ENCODE measurements around the gene PLEKHM1.

PLEKHM1 gene

DNA sequence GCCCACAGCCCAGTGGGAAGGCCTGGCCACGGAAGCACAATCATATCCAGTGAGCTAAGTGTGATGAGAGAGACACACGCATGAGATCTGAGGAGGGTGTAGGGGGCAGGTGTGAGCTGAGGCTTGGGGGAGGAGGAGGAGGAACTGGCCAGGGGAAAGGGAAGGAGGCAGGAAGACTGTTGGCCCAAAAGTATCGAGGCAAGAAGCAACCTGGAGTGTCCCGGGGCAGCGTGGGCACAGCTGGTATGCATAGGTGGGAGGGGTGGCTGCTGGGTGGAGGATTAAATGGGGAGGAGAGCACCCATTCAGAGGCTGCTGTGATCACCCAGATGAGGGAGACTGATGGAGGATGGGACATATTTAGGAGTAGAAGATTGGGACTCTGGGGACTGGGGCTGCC lies 99.2 kb downstream of the PLEKHM1 start:
- no peak overlapping the region for H2BK15ac ChIP-seq (ENCODE audit: low read depth, poor library complexity, severe bottlenecking)
- no peak overlapping the region for H2AFZ ChIP-seq (ENCODE audit: low read depth, low read length)
- H3K4me2 ChIP-seq (ENCODE audit: low read length, poor library complexity, severe bottlenecking) = no peak overlapping the region
- no peaks in the 10 kb centered on the region for H3K79me1 ChIP-seq (replicated peaks; ENCODE audit: low read length, poor library complexity, severe bottlenecking)
- no peak for DNase-seq
- H3K9me3 ChIP-seq (ENCODE audit: control insufficient read depth, low read length) = peaks cover 3% of the 10 kb centered on the region
- H2BK5ac ChIP-seq (ENCODE audit: low read depth, low read length, poor library complexity, severe bottlenecking) = no peak overlapping the region
- peak overlapping the region in 1 of 2 experiments; percentile 48 for H3K14ac ChIP-seq (ENCODE audit: low read length in 2 of 2)
- no peak overlapping the region for H3K27ac ChIP-seq (ENCODE audit: low read length, poor library complexity, severe bottlenecking)
- H2BK120ac ChIP-seq (ENCODE audit: low read depth, low read length) = no peak overlapping the region
- no peak overlapping the region for H3K18ac ChIP-seq (ENCODE audit: low read depth in 1 of 2, low read length in 2 of 2)
- H3K9ac ChIP-seq (ENCODE audit: low read length) = no peak overlapping the region
- no peak overlapping the region for H4K91ac ChIP-seq (ENCODE audit: low read length)
- H3K4me1 ChIP-seq (ENCODE audit: control insufficient read depth, insufficient read depth, low read depth, low read length) = peaks cover 9% of the 10 kb centered on the region
- H2AK5ac ChIP-seq (ENCODE audit: low read length, severe bottlenecking) = no peak overlapping the region
- peaks cover 0 to 40% of the 10 kb centered on the region in 2 experiments for H3K27me3 ChIP-seq (ENCODE audit: control insufficient read depth in 1 of 2, insufficient read depth in 1 of 2, low read length in 2 of 2)
- H3K36me3 ChIP-seq (ENCODE audit: control insufficient read depth in 1 of 2, insufficient read depth in 2 of 2, low read depth in 1 of 2, low read length in 2 of 2) = peaks cover 5 to 9% of the 10 kb centered on the region in 2 experiments
- H4K8ac ChIP-seq (ENCODE audit: low read length) = no peak overlapping the region
- H3K4ac ChIP-seq (ENCODE audit: low read depth in 1 of 2, low read length in 2 of 2) = no peak overlapping the region
- no peak overlapping the region for H2BK12ac ChIP-seq (ENCODE audit: low read length in 2 of 2)
- 67% methylated on average over 5 of the region's 5 CpGs for WGBS
- H3K4me3 ChIP-seq (ENCODE audit: insufficient read depth in 1 of 2, low read depth in 1 of 2, low read length in 2 of 2) = no peak overlapping the region
- no peak overlapping the region for H3K23ac ChIP-seq (ENCODE audit: low read length in 2 of 2)

DNA sequence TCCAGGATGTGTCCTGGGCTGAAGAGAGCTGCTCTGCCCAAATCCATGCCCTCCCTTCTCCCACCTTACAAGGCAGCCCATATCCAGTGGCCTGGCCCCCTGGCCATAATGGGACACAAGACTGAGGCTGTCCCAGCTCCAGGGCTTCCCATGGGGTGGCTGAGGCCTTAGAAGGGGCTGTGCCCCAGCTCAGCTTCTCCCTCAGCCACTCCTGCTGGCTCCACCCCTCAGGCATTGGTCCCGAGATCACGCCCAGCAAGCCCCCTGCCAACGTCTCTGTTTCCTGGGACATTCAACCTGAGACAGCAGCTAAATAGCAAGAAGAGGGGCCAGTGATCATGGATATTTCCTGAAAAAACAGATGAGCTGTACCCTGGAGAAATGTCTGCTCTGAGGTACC lies 101.2 kb downstream of the PLEKHM1 start:
- no peak overlapping the region for H3K4ac ChIP-seq (ENCODE audit: low read depth in 1 of 2, low read length in 2 of 2)
- H2AK5ac ChIP-seq (ENCODE audit: low read length, severe bottlenecking) = no peak overlapping the region
- peaks cover 12% of the 10 kb centered on the region for H3K4me1 ChIP-seq (ENCODE audit: control insufficient read depth, insufficient read depth, low read depth, low read length)
- H3K14ac ChIP-seq (ENCODE audit: low read length in 2 of 2) = no peak overlapping the region
- H2BK5ac ChIP-seq (ENCODE audit: low read depth, low read length, poor library complexity, severe bottlenecking) = no peak overlapping the region
- H3K23ac ChIP-seq (ENCODE audit: low read length in 2 of 2) = no peak overlapping the region
- H3K27me3 ChIP-seq (ENCODE audit: control insufficient read depth in 1 of 2, insufficient read depth in 1 of 2, low read length in 2 of 2) = peaks cover 0 to 57% of the 10 kb centered on the region in 2 experiments
- peaks cover 0 to 4% of the 10 kb centered on the region in 2 experiments for H3K36me3 ChIP-seq (ENCODE audit: control insufficient read depth in 1 of 2, insufficient read depth in 2 of 2, low read depth in 1 of 2, low read length in 2 of 2)
- H3K79me1 ChIP-seq (replicated peaks; ENCODE audit: low read length, poor library complexity, severe bottlenecking) = no peaks in the 10 kb centered on the region
- no peak overlapping the region for H2AFZ ChIP-seq (ENCODE audit: low read depth, low read length)
- H2BK120ac ChIP-seq (ENCODE audit: low read depth, low read length) = no peak overlapping the region
- no peak overlapping the region for H3K9ac ChIP-seq (ENCODE audit: low read length)
- H4K91ac ChIP-seq (ENCODE audit: low read length) = no peak overlapping the region
- peaks cover 3% of the 10 kb centered on the region for H3K9me3 ChIP-seq (ENCODE audit: control insufficient read depth, low read length)
- H2BK15ac ChIP-seq (ENCODE audit: low read depth, poor library complexity, severe bottlenecking) = no peak overlapping the region
- H3K4me3 ChIP-seq (ENCODE audit: insufficient read depth in 1 of 2, low read depth in 1 of 2, low read length in 2 of 2) = no peak overlapping the region
- WGBS = 19% methylated on average over 3 of the region's 3 CpGs
- no peak overlapping the region for H3K4me2 ChIP-seq (ENCODE audit: low read length, poor library complexity, severe bottlenecking)
- no peak for DNase-seq
- H3K27ac ChIP-seq (ENCODE audit: low read length, poor library complexity, severe bottlenecking) = no peak overlapping the region
- no peak overlapping the region for H3K18ac ChIP-seq (ENCODE audit: low read depth in 1 of 2, low read length in 2 of 2)
- H2BK12ac ChIP-seq (ENCODE audit: low read length in 2 of 2) = no peak overlapping the region
- H4K8ac ChIP-seq (ENCODE audit: low read length) = no peak overlapping the region

DNA sequence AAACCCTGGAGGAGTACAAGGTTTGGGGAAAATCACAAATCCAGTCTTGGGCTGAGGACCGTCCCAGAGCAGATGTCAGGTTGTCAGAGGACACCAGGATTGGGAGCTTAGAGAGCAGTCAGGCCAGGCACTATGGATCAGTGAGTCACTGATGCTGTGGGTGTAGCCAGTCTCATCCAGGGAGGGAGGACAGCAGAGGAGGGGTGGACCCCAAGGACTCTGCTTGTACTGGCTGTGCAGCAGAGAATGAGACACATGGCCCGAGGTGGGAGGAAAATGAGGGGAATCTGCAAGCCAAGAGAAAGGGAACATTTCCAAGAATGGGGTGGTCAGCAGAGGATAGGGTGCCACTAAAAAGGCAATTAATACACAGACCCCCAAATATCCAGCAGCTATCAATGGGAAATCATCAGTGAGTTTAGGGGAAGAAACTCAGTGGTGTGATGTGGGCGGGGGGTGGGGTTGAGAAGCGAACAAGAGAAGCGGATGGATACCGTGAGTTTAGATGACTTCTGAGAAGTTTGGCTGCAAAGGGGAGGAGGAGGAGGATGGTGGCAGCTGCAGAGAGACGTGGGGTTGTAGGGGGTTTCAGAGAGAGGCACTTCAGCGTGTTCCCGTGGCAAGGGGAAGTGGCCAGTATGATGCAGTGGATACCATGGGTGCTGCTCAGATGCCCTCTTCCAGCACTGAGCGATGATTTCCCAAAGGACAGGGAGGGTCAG lies 101.8 kb downstream of the PLEKHM1 start:
- Histone ChIP-seq H3K9ac (ENCODE audit: low read length) (no peak overlapping the region), H2AFZ (ENCODE audit: low read depth, low read length) (no peak overlapping the region)

DNA sequence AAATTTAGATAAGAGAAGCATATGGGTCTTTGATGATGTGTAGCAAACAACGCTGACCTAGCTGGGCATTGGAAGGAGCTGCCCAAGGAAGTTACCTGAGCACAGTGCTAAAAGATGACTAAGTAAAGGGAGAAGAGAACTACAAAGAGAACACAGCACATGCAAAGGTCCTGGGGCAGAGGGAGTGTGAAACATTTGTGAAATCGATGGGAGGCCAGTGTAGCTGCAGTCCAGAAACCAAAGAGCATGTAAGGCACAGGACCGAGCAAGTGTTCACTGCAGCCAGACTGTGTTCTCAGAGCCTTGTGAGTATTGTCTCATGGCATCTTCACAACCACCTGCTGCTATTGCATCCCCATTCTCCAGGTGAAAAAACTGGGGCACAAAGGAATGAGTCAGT lies 102.8 kb downstream of the PLEKHM1 start:
- Histone ChIP-seq H4K8ac (ENCODE audit: low read length) (no peak overlapping the region), H3K14ac (ENCODE audit: low read length in 2 of 2) (no peak overlapping the region), H3K4me3 (ENCODE audit: insufficient read depth in 1 of 2, low read depth in 1 of 2, low read length in 2 of 2) (no peak overlapping the region), H3K4me2 (ENCODE audit: low read length, poor library complexity, severe bottlenecking) (no peak overlapping the region), H3K4me1 (ENCODE audit: control insufficient read depth, insufficient read depth, low read depth, low read length) (peaks cover 15% of the 10 kb centered on the region), H3K4ac (ENCODE audit: low read depth in 1 of 2, low read length in 2 of 2) (no peak overlapping the region), H2BK15ac (ENCODE audit: low read depth, poor library complexity, severe bottlenecking) (no peak overlapping the region), H3K18ac (ENCODE audit: low read depth in 1 of 2, low read length in 2 of 2) (no peak overlapping the region), H3K36me3 (ENCODE audit: control insufficient read depth in 1 of 2, insufficient read depth in 2 of 2, low read depth in 1 of 2, low read length in 2 of 2) (no peaks in the 10 kb centered on the region), H2BK5ac (ENCODE audit: low read depth, low read length, poor library complexity, severe bottlenecking) (no peak overlapping the region), H3K27me3 (ENCODE audit: control insufficient read depth in 1 of 2, insufficient read depth in 1 of 2, low read length in 2 of 2) (peaks cover 0 to 57% of the 10 kb centered on the region in 2 experiments), H2AK5ac (ENCODE audit: low read length, severe bottlenecking) (no peak overlapping the region), H3K23ac (ENCODE audit: low read length in 2 of 2) (no peak overlapping the region), H2BK120ac (ENCODE audit: low read depth, low read length) (no peak overlapping the region), H3K9ac (ENCODE audit: low read length) (no peak overlapping the region), H3K79me1 (replicated peaks; ENCODE audit: low read length, poor library complexity, severe bottlenecking) (no peaks in the 10 kb centered on the region), H2AFZ (ENCODE audit: low read depth, low read length) (no peak overlapping the region), H3K27ac (ENCODE audit: low read length, poor library complexity, severe bottlenecking) (no peak overlapping the region), H3K9me3 (ENCODE audit: control insufficient read depth, low read length) (peaks cover 3% of the 10 kb centered on the region), H2BK12ac (ENCODE audit: low read length in 2 of 2) (no peak overlapping the region), H4K91ac (ENCODE audit: low read length) (no peak overlapping the region)
- DNase-seq = no peak
- 93% methylated on average over 3 of the region's 3 CpGs for WGBS

More for the DNA sequence above, 101.8 kb downstream of the PLEKHM1 start:
- H2BK120ac ChIP-seq (ENCODE audit: low read depth, low read length) = no peak overlapping the region
- no peak overlapping the region for H3K4me3 ChIP-seq (ENCODE audit: insufficient read depth in 1 of 2, low read depth in 1 of 2, low read length in 2 of 2)
- no peak overlapping the region for H3K23ac ChIP-seq (ENCODE audit: low read length in 2 of 2)
- H3K4me1 ChIP-seq (ENCODE audit: control insufficient read depth, insufficient read depth, low read depth, low read length) = peaks cover 15% of the 10 kb centered on the region
- no peak overlapping the region for H3K4ac ChIP-seq (ENCODE audit: low read depth in 1 of 2, low read length in 2 of 2)
- H2BK12ac ChIP-seq (ENCODE audit: low read length in 2 of 2) = no peak overlapping the region
- no peak overlapping the region for H3K14ac ChIP-seq (ENCODE audit: low read length in 2 of 2)
- no peak overlapping the region for H3K27ac ChIP-seq (ENCODE audit: low read length, poor library complexity, severe bottlenecking)
- peaks cover 3% of the 10 kb centered on the region for H3K9me3 ChIP-seq (ENCODE audit: control insufficient read depth, low read length)
- H3K4me2 ChIP-seq (ENCODE audit: low read length, poor library complexity, severe bottlenecking) = no peak overlapping the region
- no peak overlapping the region for H4K91ac ChIP-seq (ENCODE audit: low read length)
- no peak overlapping the region for H2BK15ac ChIP-seq (ENCODE audit: low read depth, poor library complexity, severe bottlenecking)
- H3K27me3 ChIP-seq (ENCODE audit: control insufficient read depth in 1 of 2, insufficient read depth in 1 of 2, low read length in 2 of 2) = peaks cover 0 to 57% of the 10 kb centered on the region in 2 experiments
- no peaks in the 10 kb centered on the region for H3K36me3 ChIP-seq (ENCODE audit: control insufficient read depth in 1 of 2, insufficient read depth in 2 of 2, low read depth in 1 of 2, low read length in 2 of 2)
- no peak overlapping the region for H2AK5ac ChIP-seq (ENCODE audit: low read length, severe bottlenecking)
- H4K8ac ChIP-seq (ENCODE audit: low read length) = no peak overlapping the region
- 74% methylated on average over 10 of the region's 10 CpGs for WGBS
- H2BK5ac ChIP-seq (ENCODE audit: low read depth, low read length, poor library complexity, severe bottlenecking) = no peak overlapping the region
- no peak for DNase-seq
- no peak overlapping the region for H3K18ac ChIP-seq (ENCODE audit: low read depth in 1 of 2, low read length in 2 of 2)
- no peaks in the 10 kb centered on the region for H3K79me1 ChIP-seq (replicated peaks; ENCODE audit: low read length, poor library complexity, severe bottlenecking)

Measured in mesenchymal stem cell (in vitro differentiated cells and primary cell).